ENCODE results near the gene C1orf232.

C1orf232 gene

GRCh38 chr1:26127235-26128163 lies 41.3 kb downstream of the C1orf232 start:
- no peak for DNase-seq

DNA sequence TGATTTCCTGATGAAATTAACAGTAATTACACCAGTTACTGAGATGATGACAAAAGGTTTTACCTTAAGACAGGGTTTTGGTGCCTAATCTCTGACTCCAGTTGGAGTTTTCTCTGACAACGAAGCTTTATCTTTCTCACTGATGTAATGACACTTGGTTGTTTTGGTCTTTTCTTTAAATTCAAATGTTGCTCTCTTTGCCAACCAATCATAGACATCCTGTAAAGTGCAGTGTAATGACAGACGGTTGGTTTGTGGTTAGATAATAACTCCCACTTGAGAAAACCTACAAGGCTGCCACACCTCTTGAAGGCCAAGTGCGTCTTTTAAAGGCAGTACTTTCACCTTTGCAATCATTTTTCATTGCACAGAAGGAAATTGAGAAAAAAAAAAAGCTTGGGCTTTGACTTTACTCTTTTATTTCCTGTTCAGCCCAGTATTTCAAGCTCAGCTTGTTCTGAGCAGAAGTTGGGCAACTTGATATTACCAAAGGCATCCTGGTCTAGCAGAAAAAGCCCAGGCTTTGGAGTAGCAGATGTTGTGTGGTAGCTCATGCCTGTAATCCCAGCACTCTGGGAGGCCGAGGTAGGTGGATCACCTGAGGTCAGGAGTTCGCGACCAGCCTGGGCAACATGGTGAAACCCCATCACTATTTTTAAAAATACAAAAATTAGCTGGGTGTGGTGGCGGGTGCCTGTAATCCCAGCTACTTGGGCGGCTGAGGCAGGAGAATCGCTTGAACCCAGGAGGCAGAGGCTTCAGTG lies 42.3 kb downstream of the C1orf232 start:
- in situ Hi-C loops (cut with MboI; ENCODE audit: low pct_unique_long_range_greater_than_20kb, low sequenced_read_pairs): no loop called here
- peak; percentile 93 for DNase-seq

More at GRCh38 chr1:26127235-26128163, 41.3 kb downstream of the C1orf232 start:
- in situ Hi-C loops (cut with MboI; ENCODE audit: low pct_unique_long_range_greater_than_20kb, low sequenced_read_pairs): no loop called here

DNA sequence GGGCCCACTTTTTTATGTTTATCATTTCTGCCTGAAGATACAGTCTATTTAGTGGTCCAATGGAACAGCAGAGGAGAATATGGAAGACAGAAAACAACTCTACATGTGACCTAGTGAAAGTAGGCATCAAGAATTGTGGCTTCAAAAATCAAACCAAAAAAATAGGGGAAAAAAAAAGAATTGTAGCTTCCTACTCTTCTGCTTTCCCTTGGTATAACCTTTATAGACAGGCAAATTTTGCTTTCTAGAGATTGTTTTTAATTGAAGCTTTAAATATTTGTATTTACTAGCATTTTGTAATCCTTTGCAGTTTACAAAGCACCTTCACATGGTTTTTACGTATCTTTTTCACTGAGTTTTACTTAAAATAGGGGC lies 42.8 kb downstream of the C1orf232 start:
- no peak for DNase-seq
- in situ Hi-C loops (cut with MboI; ENCODE audit: low pct_unique_long_range_greater_than_20kb, low sequenced_read_pairs): no loop called here

DNA sequence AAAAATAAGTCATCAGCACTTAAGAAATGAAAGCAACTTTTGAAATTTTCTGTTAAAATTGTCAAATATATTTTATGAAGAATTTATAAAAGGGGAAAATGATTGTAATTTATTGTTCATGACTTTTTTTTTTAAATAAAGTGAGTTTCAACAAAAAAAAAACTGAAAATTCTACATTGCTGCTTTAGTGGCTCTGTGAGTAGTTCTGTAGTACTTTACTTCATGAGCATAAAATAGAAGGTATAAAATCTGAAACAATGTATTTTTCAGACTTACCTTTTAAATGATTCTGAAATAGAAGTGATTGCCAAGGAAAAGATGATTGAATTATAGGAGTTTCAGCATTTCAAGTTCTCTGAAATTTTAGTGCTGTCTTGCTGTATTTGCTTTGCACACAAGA lies 43.4 kb downstream of the C1orf232 start:
- in situ Hi-C loops (cut with MboI; ENCODE audit: low pct_unique_long_range_greater_than_20kb, low sequenced_read_pairs): no loop called here
- no peak for DNase-seq

DNA sequence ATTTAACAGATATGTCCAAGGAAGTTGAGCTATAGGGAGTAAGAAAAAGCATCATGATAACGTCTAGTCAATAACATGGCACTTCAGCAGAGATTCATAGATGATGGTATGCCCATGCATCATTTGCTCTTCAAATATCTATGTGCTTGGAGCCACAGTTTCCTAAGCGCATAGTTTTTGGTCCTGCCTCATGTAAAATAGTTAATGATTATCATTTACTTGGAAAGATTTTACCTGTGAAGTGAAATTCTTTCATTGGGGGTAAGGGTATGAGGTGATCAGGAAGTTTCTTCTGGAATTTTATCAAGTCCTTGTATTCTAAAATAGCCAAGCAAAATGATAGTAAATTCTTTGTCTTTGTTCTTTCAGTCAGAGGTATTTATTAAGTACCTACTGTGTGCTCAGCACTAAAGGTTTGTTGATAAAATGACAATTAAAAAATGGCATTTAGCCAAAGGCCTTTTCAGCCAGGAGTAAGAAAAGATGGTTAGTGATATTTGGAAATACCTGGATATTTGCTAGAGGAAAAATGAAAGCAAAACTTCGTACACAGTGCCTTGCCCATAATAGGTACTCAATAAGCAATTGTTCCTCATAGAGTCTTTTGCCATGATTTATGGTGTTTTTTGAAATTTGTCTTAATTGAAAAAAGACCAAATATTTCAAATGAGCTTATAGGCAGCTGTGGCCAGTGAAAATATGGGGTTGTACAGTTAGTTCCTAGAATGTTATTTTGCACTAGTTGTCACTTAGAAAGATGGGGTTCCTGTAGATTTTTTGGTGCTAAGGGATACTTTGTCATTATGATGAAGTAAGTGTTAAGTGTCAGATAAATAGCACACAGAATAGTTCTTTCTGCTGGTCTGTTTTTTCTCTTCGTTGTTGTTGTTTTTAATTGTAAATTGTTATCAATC lies 44.1 kb downstream of the C1orf232 start:
- no peak for DNase-seq
- in situ Hi-C loops (cut with MboI; ENCODE audit: low pct_unique_long_range_greater_than_20kb, low sequenced_read_pairs): no loop called here

GRCh38 chr1:26122988-26123973 lies 45.5 kb downstream of the C1orf232 start:
- in situ Hi-C loops (cut with MboI; ENCODE audit: low pct_unique_long_range_greater_than_20kb, low sequenced_read_pairs): no loop called here
- no peak for DNase-seq

DNA sequence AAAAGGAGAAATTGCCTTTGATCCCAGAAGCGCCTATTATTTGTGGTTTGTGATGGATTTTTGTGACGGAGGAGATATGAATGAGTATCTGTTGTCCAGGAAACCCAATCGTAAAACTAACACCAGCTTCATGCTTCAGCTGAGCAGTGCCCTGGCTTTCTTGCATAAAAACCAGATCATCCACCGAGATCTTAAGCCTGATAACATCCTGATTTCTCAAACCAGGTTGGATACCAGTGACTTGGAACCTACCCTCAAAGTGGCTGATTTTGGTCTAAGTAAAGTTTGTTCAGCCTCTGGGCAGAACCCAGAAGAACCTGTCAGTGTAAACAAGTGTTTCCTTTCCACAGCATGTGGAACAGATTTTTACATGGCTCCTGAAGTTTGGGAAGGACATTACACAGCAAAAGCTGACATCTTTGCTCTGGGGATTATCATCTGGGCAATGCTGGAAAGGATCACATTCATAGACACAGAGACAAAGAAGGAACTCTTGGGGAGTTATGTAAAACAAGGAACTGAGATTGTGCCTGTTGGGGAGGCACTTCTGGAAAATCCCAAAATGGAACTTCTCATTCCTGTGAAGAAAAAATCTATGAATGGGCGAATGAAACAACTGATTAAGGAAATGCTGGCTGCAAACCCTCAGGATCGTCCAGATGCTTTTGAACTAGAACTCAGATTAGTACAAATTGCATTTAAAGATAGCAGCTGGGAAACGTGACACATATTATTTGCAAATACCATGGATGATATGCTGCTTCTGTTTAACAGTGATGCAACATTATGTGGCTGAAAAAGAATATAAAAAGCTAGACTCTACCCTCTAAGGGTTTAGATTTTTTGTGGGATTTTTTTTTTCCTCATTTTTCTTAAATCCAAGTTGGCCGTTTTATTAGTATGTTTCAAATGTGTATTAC lies 46.6 kb downstream of the C1orf232 start:
- in situ Hi-C loops (cut with MboI; ENCODE audit: low pct_unique_long_range_greater_than_20kb, low sequenced_read_pairs): no loop called here
- no peak for DNase-seq

- no peak for DNase-seq
- in situ Hi-C loops (cut with MboI; ENCODE audit: low pct_unique_long_range_greater_than_20kb, low sequenced_read_pairs): no loop called here
These were observed 48.7 kb downstream of the C1orf232 start for GRCh38 chr1:26119892-26120608.

GRCh38 chr1:26114165-26114927 lies 54.4 kb downstream of the C1orf232 start:
- no peak for DNase-seq
- in situ Hi-C loops (cut with MboI; ENCODE audit: low pct_unique_long_range_greater_than_20kb, low sequenced_read_pairs): no loop called here
